ENCODE data around the gene HEY2. TPM values are rescaled to one million over a fixed set of nuclear protein-coding genes. Genes with fewer than 3 reads are reported as not detected.

The HEY2 gene
- total and polyA plus RNA-seq, 8 donors = 0.83 to 3.8 (median 1.2) TPM; not detected in 2

- WGBS, 5 donors = 68 to 85% (median 69%) methylated on average over 4 of the region's 4 CpGs
- no peak for DNase-seq
- no peak overlapping the region for H3K4me3 ChIP-seq
- no peaks in the 10 kb centered on the region for H3K36me3 ChIP-seq
- no peaks in the 10 kb centered on the region for H3K27me3 ChIP-seq
- H3K27ac ChIP-seq = no peak overlapping the region
- H3K9me3 ChIP-seq = peaks cover 0 to 15% (median 10%) of the 10 kb centered on the region in 4 donors
- intact Hi-C loops (cut with DNase I; ENCODE audit: low total_unique reads) = no loop called here
- no peaks in the 10 kb centered on the region for H3K4me1 ChIP-seq
- TF ChIP-seq POLR2A (IDR thresholded peaks at IDR 0.05) = no peak
- TF ChIP-seq POLR2AphosphoS5 (IDR thresholded peaks at IDR 0.05) = no peak
- TF ChIP-seq CTCF (IDR thresholded peaks at IDR 0.05) = no peak
- TF ChIP-seq EP300 (IDR thresholded peaks at IDR 0.05) = no peak
Measured at GRCh38 chr6:125707615-125708243, 41.7 kb upstream of the HEY2 start.

GRCh38 chr6:125711013-125711675 lies 38.3 kb upstream of the HEY2 start:
- Histone ChIP-seq H3K27ac (no peak overlapping the region), H3K4me1 (no peaks in the 10 kb centered on the region), H3K36me3 (no peaks in the 10 kb centered on the region), H3K27me3 (no peaks in the 10 kb centered on the region), H3K9me3 (peaks cover 0 to 15% (median 10%) of the 10 kb centered on the region in 4 donors), H3K4me3 (no peak overlapping the region)
- 77 to 90% (median 82%) methylated on average over 4 of the region's 4 CpGs for WGBS, 5 donors
- intact Hi-C loops (cut with DNase I; ENCODE audit: low total_unique reads) = no loop called here
- no peak for TF ChIP-seq POLR2A (IDR thresholded peaks at IDR 0.05)
- TF ChIP-seq CTCF (IDR thresholded peaks at IDR 0.05) = no peak
- no peak for TF ChIP-seq EP300 (IDR thresholded peaks at IDR 0.05)
- no peak for TF ChIP-seq POLR2AphosphoS5 (IDR thresholded peaks at IDR 0.05)
- DNase-seq = no peak

- Histone ChIP-seq H3K4me1 (no peaks in the 10 kb centered on the region), H3K9me3 (peaks cover 0 to 15% (median 10%) of the 10 kb centered on the region in 4 donors), H3K36me3 (no peaks in the 10 kb centered on the region), H3K27ac (no peak overlapping the region), H3K27me3 (no peaks in the 10 kb centered on the region), H3K4me3 (no peak overlapping the region)
- 52 to 70% (median 64%) methylated on average over 2 of the region's 2 CpGs for WGBS, 5 donors
- DNase-seq = peak in 1 of 2 donors; percentile 10
- TF ChIP-seq POLR2AphosphoS5 (IDR thresholded peaks at IDR 0.05) (no peak), POLR2A (IDR thresholded peaks at IDR 0.05) (no peak), EP300 (IDR thresholded peaks at IDR 0.05) (no peak)
- intact Hi-C loops (cut with DNase I; ENCODE audit: low total_unique reads) = no loop called here
Measured at GRCh38 chr6:125714441-125715090, 34.9 kb upstream of the HEY2 start.

GRCh38 chr6:125717120-125717731 lies 32.2 kb upstream of the HEY2 start:
- 28 to 63% (median 52%) methylated on average over 2 of the region's 2 CpGs for WGBS, 5 donors
- Histone ChIP-seq H3K9me3 (no peaks in the 10 kb centered on the region), H3K4me3 (no peak overlapping the region), H3K27me3 (no peaks in the 10 kb centered on the region), H3K27ac (no peak overlapping the region), H3K36me3 (no peaks in the 10 kb centered on the region), H3K4me1 (no peaks in the 10 kb centered on the region)
- DNase-seq = no peak
- intact Hi-C loops (cut with DNase I; ENCODE audit: low total_unique reads) = no loop called here
- no peak for TF ChIP-seq POLR2A (IDR thresholded peaks at IDR 0.05)
- no peak for TF ChIP-seq POLR2AphosphoS5 (IDR thresholded peaks at IDR 0.05)
- no peak for TF ChIP-seq CTCF (IDR thresholded peaks at IDR 0.05)
- TF ChIP-seq EP300 (IDR thresholded peaks at IDR 0.05) = no peak
